ENCODE measurements around the gene PLXNB3.

DNA sequence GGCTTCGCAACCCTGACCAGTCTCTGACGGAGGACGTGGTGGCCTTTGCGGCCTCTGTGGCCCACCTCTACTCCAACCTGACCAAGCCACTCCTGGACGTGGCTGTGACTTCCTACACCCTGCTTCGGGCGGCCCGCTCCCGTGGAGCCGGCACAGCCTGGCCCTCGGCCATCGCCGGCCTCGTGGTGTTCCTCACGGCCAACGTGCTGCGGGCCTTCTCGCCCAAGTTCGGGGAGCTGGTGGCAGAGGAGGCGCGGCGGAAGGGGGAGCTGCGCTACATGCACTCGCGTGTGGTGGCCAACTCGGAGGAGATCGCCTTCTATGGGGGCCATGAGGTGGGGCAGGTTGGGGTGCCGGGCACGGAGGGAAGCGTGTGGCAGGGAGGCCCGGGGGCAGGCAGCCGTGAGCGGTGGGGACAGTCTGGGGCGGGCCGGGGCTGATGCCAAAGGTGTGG, 38.2 kb upstream of the PLXNB3 start:
- TF ChIP-seq, protein P1, sequence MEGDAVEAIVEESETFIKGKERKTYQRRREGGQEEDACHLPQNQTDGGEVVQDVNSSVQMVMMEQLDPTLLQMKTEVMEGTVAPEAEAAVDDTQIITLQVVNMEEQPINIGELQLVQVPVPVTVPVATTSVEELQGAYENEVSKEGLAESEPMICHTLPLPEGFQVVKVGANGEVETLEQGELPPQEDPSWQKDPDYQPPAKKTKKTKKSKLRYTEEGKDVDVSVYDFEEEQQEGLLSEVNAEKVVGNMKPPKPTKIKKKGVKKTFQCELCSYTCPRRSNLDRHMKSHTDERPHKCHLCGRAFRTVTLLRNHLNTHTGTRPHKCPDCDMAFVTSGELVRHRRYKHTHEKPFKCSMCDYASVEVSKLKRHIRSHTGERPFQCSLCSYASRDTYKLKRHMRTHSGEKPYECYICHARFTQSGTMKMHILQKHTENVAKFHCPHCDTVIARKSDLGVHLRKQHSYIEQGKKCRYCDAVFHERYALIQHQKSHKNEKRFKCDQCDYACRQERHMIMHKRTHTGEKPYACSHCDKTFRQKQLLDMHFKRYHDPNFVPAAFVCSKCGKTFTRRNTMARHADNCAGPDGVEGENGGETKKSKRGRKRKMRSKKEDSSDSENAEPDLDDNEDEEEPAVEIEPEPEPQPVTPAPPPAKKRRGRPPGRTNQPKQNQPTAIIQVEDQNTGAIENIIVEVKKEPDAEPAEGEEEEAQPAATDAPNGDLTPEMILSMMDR (IDR thresholded peaks at IDR 0.05; ENCODE audit: insufficient read depth, low read length, poor library complexity, severe bottlenecking): no peak
- TF ChIP-seq EZH2phosphoT487 (conservative IDR thresholded peaks at IDR 0.05; ENCODE audit: low read length): no peak
